ENCODE measurements around the gene KLHDC4.
A peak's percentile ranks its signal among the peaks of the same experiment; 100 is the strongest.
"Not testable (repeated sequence)": the region's sequence is repeated elsewhere in the genome, so short reads cannot be mapped to it uniquely, and the experiment has no call there.

Gene KLHDC4

GRCh38 chr16:87787451-87788091 lies 21.8 kb upstream of the KLHDC4 start:
- not testable (repeated sequence) for DNase-seq

- DNase-seq, result no peak
Measured at GRCh38 chr16:87784812-87785211, 19.0 kb upstream of the KLHDC4 start.

GRCh38 chr16:87782033-87782432 lies 16.2 kb upstream of the KLHDC4 start:
- DNase-seq, result no peak

GRCh38 chr16:87780385-87780989 lies 14.7 kb upstream of the KLHDC4 start:
- DNase-seq, result peak; percentile 65

GRCh38 chr16:87778830-87779579 lies 13.2 kb upstream of the KLHDC4 start:
- peak; percentile 94 for DNase-seq

GRCh38 chr16:87778476-87778829 lies 12.7 kb upstream of the KLHDC4 start:
- DNase-seq, result no peak

GRCh38 chr16:87773836-87774235 lies 8.1 kb upstream of the KLHDC4 start:
- DNase-seq, result not testable (repeated sequence)

GRCh38 chr16:87767456-87767855 lies 1.7 kb upstream of the KLHDC4 start:
- not testable (repeated sequence) for DNase-seq

GRCh38 chr16:87766485-87766797 lies 655 bp upstream of the KLHDC4 start:
- no peak for DNase-seq

GRCh38 chr16:87765473-87765775 lies 362 bp downstream of the KLHDC4 start:
- DNase-seq, result peak; percentile 65

- peak; percentile 39 for DNase-seq
Measured at GRCh38 chr16:87764600-87765472, 950 bp downstream of the KLHDC4 start.

GRCh38 chr16:87762620-87763019 lies 3.2 kb downstream of the KLHDC4 start:
- no peak for DNase-seq

- DNase-seq, result peak; percentile 20
Measured at GRCh38 chr16:87762071-87762571, 3.7 kb downstream of the KLHDC4 start.

- DNase-seq, result no peak
Measured at GRCh38 chr16:87761060-87761459, 4.7 kb downstream of the KLHDC4 start.

GRCh38 chr16:87757841-87758426 lies 7.9 kb downstream of the KLHDC4 start:
- no peak for DNase-seq

GRCh38 chr16:87754535-87754934 lies 11.3 kb downstream of the KLHDC4 start:
- DNase-seq, result no peak

- no peak for DNase-seq
Measured at GRCh38 chr16:87747626-87748414, 18.0 kb downstream of the KLHDC4 start.

GRCh38 chr16:87746178-87746577 lies 19.6 kb downstream of the KLHDC4 start:
- no peak for DNase-seq

GRCh38 chr16:87744750-87745514 lies 20.9 kb downstream of the KLHDC4 start:
- no peak for DNase-seq

- DNase-seq, result no peak
Measured at GRCh38 chr16:87742781-87743490, 22.9 kb downstream of the KLHDC4 start.

All from CD4-positive, alpha-beta T cell treated with Interleukin-17A for 4 hours (primary cell).